Measurements from ENCODE around the gene TM2D3.

- TF ChIP-seq CTCF (IDR thresholded peaks at IDR 0.05) = no peak
- TF ChIP-seq POLR2A (IDR thresholded peaks at IDR 0.05) = no peak
- no peak for TF ChIP-seq POLR2AphosphoS5 (IDR thresholded peaks at IDR 0.05)
- no peak for TF ChIP-seq EP300 (IDR thresholded peaks at IDR 0.05)
Measured at GRCh38 chr15:101662203-101662602, 10.0 kb upstream of the TM2D3 start.

Measured in gastroesophageal sphincter (tissue), 3 donors.